HEK293T (cell line): ENCODE measurements around the gene PLXNB3.
"Not testable (repeated sequence)": the region's sequence is repeated elsewhere in the genome, so short reads cannot be mapped to it uniquely, and the experiment has no call there.

Experiments
- ARNT ChIP-seq: fragments of 450-650 bp; IDR thresholded peaks from 2 replicates; pipeline ENCODE4 v1.6.1; 2017; ENCODE audit warnings: mild to moderate bottlenecking
- BHLHE40 ChIP-seq: fragments of 450-650 bp; IDR thresholded peaks from 2 replicates; pipeline ENCODE4 v1.6.1; 2016; ENCODE audit warnings: mild to moderate bottlenecking, moderate library complexity, borderline replicate concordance
- CTBP1 ChIP-seq: fragments of 450-650 bp; IDR thresholded peaks from 2 replicates; pipeline ENCODE4 v1.6.1; 2016; ENCODE audit warnings: borderline replicate concordance
- ELF4 ChIP-seq: fragments of 450-650 bp; IDR thresholded peaks from 2 replicates; pipeline ENCODE4 v1.6.1; 2017; ENCODE audit warnings: antibody characterized with exemption
- FOXA1 ChIP-seq: fragments of 450-650 bp; IDR thresholded peaks from 2 replicates; pipeline ENCODE4 v1.6.1; 2016; ENCODE audit warnings: mild to moderate bottlenecking
- FOXK2 ChIP-seq: fragments of 450-650 bp; IDR thresholded peaks from 2 replicates; pipeline ENCODE4 v1.6.1; 2016; ENCODE audit warnings: mild to moderate bottlenecking
- FOXM1 ChIP-seq: fragments of 450-650 bp; IDR thresholded peaks from 2 replicates; pipeline ENCODE4 v1.6.1; 2017; ENCODE audit warnings: mild to moderate bottlenecking, borderline replicate concordance
- HDGF ChIP-seq: fragments of 450-650 bp; IDR thresholded peaks from 2 replicates; pipeline ENCODE4 v1.6.1; 2017; ENCODE audit warnings: antibody characterized with exemption, borderline replicate concordance
- LEF1 ChIP-seq: fragments of 450-650 bp; IDR thresholded peaks from 2 replicates; pipeline ENCODE4 v1.6.1; 2017; ENCODE audit warnings: mild to moderate bottlenecking, borderline replicate concordance
- SP1 ChIP-seq: fragments of 450-650 bp; IDR thresholded peaks from 2 replicates; pipeline ENCODE4 v1.6.1; 2017
- SUZ12 ChIP-seq: fragments of 450-650 bp; IDR thresholded peaks from 2 replicates; pipeline ENCODE4 v1.6.1; 2016; ENCODE audit warnings: mild to moderate bottlenecking
- TARDBP ChIP-seq: fragments of 450-650 bp; IDR thresholded peaks from 2 replicates; pipeline ENCODE4 v1.6.1; 2016
- TF ChIP-seq, protein P1 (sequence below): fragments of 450-650 bp; IDR thresholded peaks from 2 replicates; pipeline ENCODE4 v1.6.1; 2016

DNA sequence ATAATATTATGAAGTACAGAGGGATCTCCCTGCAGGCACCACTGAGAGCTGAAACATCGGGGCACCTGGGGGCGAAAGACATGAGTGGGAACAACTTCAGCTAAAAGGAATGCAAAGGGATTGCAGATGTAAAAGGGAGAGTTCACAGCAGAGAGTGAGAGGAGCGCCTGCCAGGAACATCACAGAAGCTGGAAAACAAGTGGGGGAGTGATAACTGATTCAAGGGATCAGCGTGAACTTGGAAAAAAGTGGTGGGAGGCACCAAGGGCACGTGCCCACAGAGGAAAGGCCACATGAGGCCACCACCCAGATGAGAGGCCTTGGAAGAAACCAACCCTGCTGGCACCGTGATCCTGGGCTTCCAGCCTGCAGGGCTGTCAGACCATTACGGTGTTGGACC, 15.0 kb upstream of the PLXNB3 start:
- TF ChIP-seq FOXK2, CTBP1, TARDBP, SP1, FOXM1, FOXA1, ELF4, HDGF, BHLHE40, LEF1, SUZ12, ARNT: not testable (repeated sequence)
- TF ChIP-seq, protein P1, sequence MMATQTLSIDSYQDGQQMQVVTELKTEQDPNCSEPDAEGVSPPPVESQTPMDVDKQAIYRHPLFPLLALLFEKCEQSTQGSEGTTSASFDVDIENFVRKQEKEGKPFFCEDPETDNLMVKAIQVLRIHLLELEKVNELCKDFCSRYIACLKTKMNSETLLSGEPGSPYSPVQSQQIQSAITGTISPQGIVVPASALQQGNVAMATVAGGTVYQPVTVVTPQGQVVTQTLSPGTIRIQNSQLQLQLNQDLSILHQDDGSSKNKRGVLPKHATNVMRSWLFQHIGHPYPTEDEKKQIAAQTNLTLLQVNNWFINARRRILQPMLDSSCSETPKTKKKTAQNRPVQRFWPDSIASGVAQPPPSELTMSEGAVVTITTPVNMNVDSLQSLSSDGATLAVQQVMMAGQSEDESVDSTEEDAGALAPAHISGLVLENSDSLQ = not testable (repeated sequence)
